H1 (cell line): Measurements from ENCODE around the gene MAGEA12. TPM values are rescaled to one million over a fixed set of nuclear protein-coding genes. Genes with fewer than 3 reads are reported as not detected.
"Not testable (repeated sequence)": the region's sequence is repeated elsewhere in the genome, so short reads cannot be mapped to it uniquely, and the experiment has no call there.

Source experiments
- CTCF ChIA-PET: fragments of 300-600 bp; sonication (Branson Sonifier 250); formaldehyde crosslinking; loops from one replicate; lab custom pipeline; 2021; ENCODE audit not compliant: partially characterized antibody; lab: Charles Lee
- POLR2A ChIA-PET: fragments of 300-600 bp; sonication (Branson Sonifier 250); formaldehyde crosslinking; loops from one replicate; lab custom pipeline; 2021; ENCODE audit warnings: inconsistent platforms; ENCODE audit not compliant: partially characterized antibody; lab: Charles Lee
- DNase-seq, 2 experiments: peaks; one replicate each; pipeline versions ENCODE4 v3.0.0 to v3.0.0-alpha.2; 2010 to 2022; ENCODE audit warnings: low spot score in 2 of 2, low read depth in 1 of 2, mixed read lengths in 1 of 2
- FAIRE-seq: peaks from 2 replicates; lab custom pipeline; 2011; peaks lifted over from hg19 to GRCh38; lab: Jason Lieb, UNC
- H2AFZ ChIP-seq: 2 replicates; pipeline ENCODE4 v1.8.1; 2012; ENCODE audit warnings: low read length, inconsistent platforms
- H2AK5ac ChIP-seq: 2 replicates; pipeline ENCODE4 v1.6.1; 2013; ENCODE audit warnings: low read depth, low read length
- H2BK120ac ChIP-seq: replicated peaks from 2 replicates; pipeline ENCODE3; 2013; ENCODE audit warnings: low read depth, low read length, inconsistent platforms
- H2BK12ac ChIP-seq: 2 replicates; pipeline ENCODE4 v1.6.1; 2013; ENCODE audit warnings: low read depth, low read length
- H2BK15ac ChIP-seq: 2 replicates; pipeline ENCODE4 v1.6.1; 2013; ENCODE audit warnings: low read length
- H2BK20ac ChIP-seq: 2 replicates; pipeline ENCODE4 v1.6.1; 2013; ENCODE audit warnings: low read length
- H2BK5ac ChIP-seq: 2 replicates; pipeline ENCODE4 v1.6.1; 2013; ENCODE audit warnings: low read depth, low read length
- H3K14ac ChIP-seq: 2 replicates; pipeline ENCODE4 v1.6.1; 2013; ENCODE audit warnings: inconsistent platforms; ENCODE audit not compliant: insufficient read length
- H3K18ac ChIP-seq: 2 replicates; pipeline ENCODE4 v1.6.1; 2013; ENCODE audit warnings: low read length; ENCODE audit errors: extremely low read depth
- H3K23ac ChIP-seq: 2 replicates; pipeline ENCODE4 v1.6.1; 2013; ENCODE audit warnings: inconsistent platforms; ENCODE audit not compliant: insufficient read length
- H3K23me2 ChIP-seq: 2 replicates; pipeline ENCODE4 v1.6.1; 2013; ENCODE audit warnings: low read depth, low read length
- H3K27ac ChIP-seq: 2 replicates; pipeline ENCODE4 v1.6.1; 2011; ENCODE audit warnings: low read depth, low read length, inconsistent platforms
- H3K27me3 ChIP-seq, 4 experiments: replicated peaks in 1 of 4; 1 replicate in 1 of 4; 2 replicates in 3 of 4; pipeline versions ENCODE4 v1.6.1 to v1.8.1; 2011 to 2013; ENCODE audit warnings: low read length in 3 of 4, mild to moderate bottlenecking in 3 of 4, inconsistent platforms in 2 of 4, mixed read lengths in 2 of 4, moderate library complexity in 1 of 4; ENCODE audit not compliant: control insufficient read depth in 3 of 4, insufficient read depth in 3 of 4; ENCODE audit errors: extremely low read depth in 1 of 4
- H3K36me3 ChIP-seq, 4 experiments: 2 replicates each; pipeline versions ENCODE4 v1.6.1 to v1.8.1; 2011 to 2013; ENCODE audit warnings: mild to moderate bottlenecking in 4 of 4, low read length in 3 of 4, moderate library complexity in 2 of 4, control low read depth in 1 of 4, inconsistent platforms in 1 of 4; ENCODE audit not compliant: insufficient read depth in 4 of 4, control insufficient read depth in 2 of 4
- H3K4ac ChIP-seq: replicated peaks from 2 replicates; pipeline ENCODE3; 2013; ENCODE audit warnings: low read length, low read depth, mixed read lengths, inconsistent platforms; ENCODE audit not compliant: insufficient read length
- H3K4me1 ChIP-seq, 4 experiments: replicated peaks in 1 of 4; 1 replicate in 1 of 4; 2 replicates in 3 of 4; pipeline versions ENCODE4 v1.6.1 to v1.8.1; 2011 to 2013; ENCODE audit warnings: low read length in 3 of 4, inconsistent platforms in 2 of 4, mixed read lengths in 1 of 4; ENCODE audit not compliant: insufficient read depth in 4 of 4, control insufficient read depth in 3 of 4
- H3K4me2 ChIP-seq, 2 experiments: 2 replicates each; pipeline versions ENCODE4 v1.6.1 to v1.8.1; 2011 to 2013; ENCODE audit warnings: low read depth in 2 of 2, low read length in 2 of 2, control low read depth in 1 of 2, inconsistent platforms in 1 of 2, mild to moderate bottlenecking in 1 of 2; ENCODE audit not compliant: insufficient read depth in 1 of 2
- H3K4me3 ChIP-seq, 4 experiments: fragments of 200-600, 300-600 bp in 1 of 4; sonication (generic), shearing (Covaris generic), sonication (Bioruptor Twin) in 1 of 4; 2 replicates each; pipeline versions ENCODE4 v1.5.1 to v1.8.1; 2011 to 2016; ENCODE audit warnings: low read length in 4 of 4, low read depth in 3 of 4, control low read depth in 2 of 4, inconsistent platforms in 2 of 4, mild to moderate bottlenecking in 2 of 4, mixed read lengths in 1 of 4, moderate library complexity in 1 of 4; ENCODE audit not compliant: insufficient read depth in 2 of 4; ENCODE audit errors: extremely low read depth in 1 of 4
- H3K56ac ChIP-seq: replicated peaks from 2 replicates; pipeline ENCODE3; 2013; ENCODE audit warnings: low read depth, mild to moderate bottlenecking, mixed read lengths, low read length, inconsistent platforms; ENCODE audit not compliant: insufficient read length
- H3K79me1 ChIP-seq: 2 replicates; pipeline ENCODE4 v1.6.1; 2013; ENCODE audit warnings: low read depth, low read length, control low read depth
- H3K79me2 ChIP-seq, 2 experiments: 2 replicates each; pipeline versions ENCODE4 v1.6.1 to v1.8.1; 2012 to 2013; ENCODE audit warnings: low read length in 2 of 2, mild to moderate bottlenecking in 2 of 2, inconsistent platforms in 1 of 2; ENCODE audit not compliant: insufficient read depth in 2 of 2, control insufficient read depth in 1 of 2
- H3K9ac ChIP-seq, 4 experiments: replicated peaks in 1 of 4; 1 replicate in 1 of 4; 2 replicates in 3 of 4; pipeline versions ENCODE4 v1.6.1 to v1.8.1; 2011 to 2013; ENCODE audit warnings: low read depth in 3 of 4, low read length in 3 of 4, control low read depth in 2 of 4, mild to moderate bottlenecking in 2 of 4, moderate library complexity in 2 of 4, inconsistent platforms in 1 of 4; ENCODE audit errors: extremely low read depth in 1 of 4
- H3K9me3 ChIP-seq, 2 experiments: 2 replicates each; pipeline versions ENCODE4 v1.6.1 to v1.8.1; 2012 to 2013; ENCODE audit warnings: mild to moderate bottlenecking in 2 of 2, moderate library complexity in 2 of 2, control low read depth in 1 of 2, inconsistent platforms in 1 of 2, low read depth in 1 of 2, low read length in 1 of 2, mixed read lengths in 1 of 2; ENCODE audit not compliant: insufficient read depth in 2 of 2
- H4K20me1 ChIP-seq, 2 experiments: replicated peaks in 1 of 2; 2 replicates each; pipeline versions ENCODE3 to v1.8.1; 2011 to 2013; ENCODE audit warnings: inconsistent platforms in 2 of 2, low read length in 2 of 2, mild to moderate bottlenecking in 1 of 2; ENCODE audit not compliant: insufficient read depth in 2 of 2, control insufficient read depth in 1 of 2
- H4K5ac ChIP-seq: 2 replicates; pipeline ENCODE4 v1.6.1; 2013; ENCODE audit warnings: low read length, low read depth, mixed read lengths, inconsistent platforms; ENCODE audit not compliant: insufficient read length
- H4K8ac ChIP-seq: 2 replicates; pipeline ENCODE4 v1.8.0; 2013; ENCODE audit warnings: mild to moderate bottlenecking, moderate library complexity, low read length, inconsistent platforms; ENCODE audit not compliant: insufficient read depth; ENCODE audit errors: extremely low read depth
- H4K91ac ChIP-seq: replicated peaks from 2 replicates; pipeline ENCODE3; 2013; ENCODE audit warnings: low read length, mixed read lengths, inconsistent platforms; ENCODE audit not compliant: insufficient read length
- WGBS, 2 experiments: shearing (Covaris generic) in 1 of 2; methylation state at CpG; one replicate each; pipeline versions ENCODE4 v1.1.6 to v1.1.7; 2013 to 2015; ENCODE audit warnings: low lambda C conversion rate in 2 of 2, mixed read lengths in 2 of 2, inconsistent platforms in 1 of 2, low coverage in 1 of 2, missing lambda C conversion rate in 1 of 2; ENCODE audit not compliant: insufficient replicate concordance in 2 of 2, insufficient coverage in 1 of 2, insufficient read length in 1 of 2; ENCODE audit errors: extremely low coverage in 1 of 2, missing lambda C conversion rate in 1 of 2; 5-methylcytosine and 5-hydroxymethylcytosine counted together
- polyA plus RNA-seq, 7 experiments: library from polyadenylated mRNA; depleted of rRNA in 3 of 7; stranded (reverse) in 5 of 7; unstranded in 2 of 7; fragments of >200 nt in 5 of 7; fragments of 200-250 nt in 2 of 7; gene quantifications; 1 replicate in 5 of 7; 2 replicates in 1 of 7; 4 replicates in 1 of 7; pipeline versions ENCODE4 v1.2.1 to v1.2.3, GENCODE V29; 2011 to 2013; ENCODE audit warnings: missing spikeins in 2 of 7, mixed read lengths in 2 of 7
- total RNA-seq: library from RNA; stranded (reverse); fragmentation: NEBNext Ultra II Directional; extraction: Animal tissue kit (Norgen Biotek cat#: 25700); gene quantifications from 2 replicates; pipeline ENCODE4 v1.2.1, GENCODE V29; 2021

MAGEA12 gene
- total and polyA plus RNA-seq, 2 of the 8 experiments (the other 6 are each of a cell fraction or from before 2014, with no cell fraction given) = not detected

DNA sequence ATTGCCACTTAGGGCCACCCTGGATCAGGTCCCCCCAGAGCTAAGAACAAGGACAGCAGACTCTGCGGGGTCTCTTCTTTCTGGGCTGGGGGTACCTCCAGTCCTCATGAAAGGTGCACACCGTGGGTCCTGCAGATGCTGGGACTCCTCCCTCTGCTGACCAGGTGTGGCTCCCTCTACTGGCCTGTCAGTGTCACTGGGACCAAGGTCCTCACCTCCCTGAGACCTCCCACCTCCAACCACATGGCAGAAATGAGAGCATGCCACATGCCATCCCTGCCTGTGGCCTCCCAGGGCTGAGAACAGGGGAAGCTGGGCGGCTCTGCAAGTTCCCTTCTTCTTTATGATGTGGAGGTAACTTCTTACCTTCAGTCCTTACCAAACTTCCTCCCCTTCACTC, 53.5 kb downstream of the MAGEA12 start:
- H3K23me2 ChIP-seq, H3K23ac ChIP-seq, H4K20me1 ChIP-seq, H2BK20ac ChIP-seq, H3K9me3 ChIP-seq, H4K8ac ChIP-seq, H2BK15ac ChIP-seq, H3K36me3 ChIP-seq, H3K56ac ChIP-seq, H3K79me1 ChIP-seq, H3K18ac ChIP-seq, H3K4me1 ChIP-seq, H2BK5ac ChIP-seq, H3K4me2 ChIP-seq, H2AK5ac ChIP-seq, CTCF ChIA-PET, H4K91ac ChIP-seq, H2BK12ac ChIP-seq, H3K9ac ChIP-seq, H3K14ac ChIP-seq, H3K27ac ChIP-seq, H2BK120ac ChIP-seq, H3K4me3 ChIP-seq, H2AFZ ChIP-seq, DNase-seq, POLR2A ChIA-PET, H3K4ac ChIP-seq, H3K79me2 ChIP-seq, H3K27me3 ChIP-seq, H4K5ac ChIP-seq: not testable (repeated sequence)
- no CpG with 5 or more reads among the region's 3 CpGs for WGBS, 2 experiments
- peak; percentile 100 for FAIRE-seq

Other genes starting within 250 kb of the MAGEA12 start
- gene GABRQ, start 95.9 kb upstream of the MAGEA12 start, total RNA-seq = 8.6 and 9.6 TPM in 2 replicates
- gene GABRQ, start 95.9 kb upstream of the MAGEA12 start, polyA plus RNA-seq (2011; rRNA removed) = 6.2 and 6.3 TPM in 2 replicates
- gene MAGEA3, start 35.0 kb upstream of the MAGEA12 start, total RNA-seq = not detected in 2 replicates
- gene MAGEA3, start 35.0 kb upstream of the MAGEA12 start, polyA plus RNA-seq (2011; rRNA removed) = 0.06 TPM in 1 of 2 replicates, not detected in the other
- not detected in 2 replicates for gene CSAG2, start 24.5 kb upstream of the MAGEA12 start, total RNA-seq
- 0.17 and 0.39 TPM in 2 replicates for gene CSAG2, start 24.5 kb upstream of the MAGEA12 start, polyA plus RNA-seq (2011; rRNA removed)
- 0.29 TPM in 1 of 2 replicates, not detected in the other for gene MAGEA2B, start 19.1 kb upstream of the MAGEA12 start, total RNA-seq
- gene MAGEA2B, start 19.1 kb upstream of the MAGEA12 start, polyA plus RNA-seq (2011; rRNA removed) = 1.3 and 1.6 TPM in 2 replicates
- gene CSAG1, start within 50 bp of the MAGEA12 start, total RNA-seq = not detected in 2 replicates
- gene CSAG1, start within 50 bp of the MAGEA12 start, polyA plus RNA-seq (2011; rRNA removed) = not detected in 2 replicates
- not detected in 2 replicates for gene MAGEA2, start 20.1 kb downstream of the MAGEA12 start, total RNA-seq
- gene MAGEA2, start 20.1 kb downstream of the MAGEA12 start, polyA plus RNA-seq (2011; rRNA removed) = 0.77 and 1.4 TPM in 2 replicates
- gene CSAG3, start 25.5 kb downstream of the MAGEA12 start, total RNA-seq = not detected in 2 replicates
- gene CSAG3, start 25.5 kb downstream of the MAGEA12 start, polyA plus RNA-seq (2011; rRNA removed) = 0.12 and 0.20 TPM in 2 replicates
- gene MAGEA6, start 35.9 kb downstream of the MAGEA12 start, total RNA-seq = not detected in 2 replicates
- gene MAGEA6, start 35.9 kb downstream of the MAGEA12 start, polyA plus RNA-seq (2011; rRNA removed) = 0.08 and 0.17 TPM in 2 replicates
- gene CETN2, start 97.0 kb downstream of the MAGEA12 start, total RNA-seq = 24.2 and 24.3 TPM in 2 replicates
- gene CETN2, start 97.0 kb downstream of the MAGEA12 start, polyA plus RNA-seq (2011; rRNA removed) = 7.6 and 13.1 TPM in 2 replicates
- gene NSDHL, start 97.3 kb downstream of the MAGEA12 start, total RNA-seq = 30.5 and 31.5 TPM in 2 replicates
- gene NSDHL, start 97.3 kb downstream of the MAGEA12 start, polyA plus RNA-seq (2011; rRNA removed) = 26.8 and 34.6 TPM in 2 replicates
- gene ZNF185, start 164.3 kb downstream of the MAGEA12 start, total RNA-seq = 15.4 and 15.6 TPM in 2 replicates
- gene ZNF185, start 164.3 kb downstream of the MAGEA12 start, polyA plus RNA-seq (2011; rRNA removed) = 18.6 and 20.1 TPM in 2 replicates